Activated naive CD8-positive, alpha-beta T cell (primary cell): Measurements from ENCODE around the gene VEZF1.

Experiments
- H3K27ac Mint-ChIP-seq: one replicate; pipeline ENCODE4 v1.8.0; 2021; ENCODE audit warnings: mixed read lengths
- H3K27me3 Mint-ChIP-seq: one replicate; pipeline ENCODE4 v1.8.0; 2021; ENCODE audit warnings: mixed read lengths
- H3K36me3 Mint-ChIP-seq: one replicate; pipeline ENCODE4 v1.8.0; 2021; ENCODE audit warnings: mixed read lengths
- H3K4me1 Mint-ChIP-seq: one replicate; pipeline ENCODE4 v1.8.0; 2021; ENCODE audit warnings: low read depth, mixed read lengths
- H3K4me3 Mint-ChIP-seq: one replicate; pipeline ENCODE4 v1.8.0; 2021; ENCODE audit warnings: mild to moderate bottlenecking, mixed read lengths
- H3K9me3 Mint-ChIP-seq: one replicate; pipeline ENCODE4 v1.8.0; 2021; ENCODE audit warnings: low read depth, mixed read lengths

The VEZF1 gene

GRCh38 chr17:57940653-57941329 is 47.3 kb downstream of the VEZF1 start:
- peaks cover 20% of the 10 kb centered on the region for H3K4me1 Mint-ChIP-seq
- H3K27me3 Mint-ChIP-seq, result peaks cover 1% of the 10 kb centered on the region
- no peaks in the 10 kb centered on the region for H3K36me3 Mint-ChIP-seq
- no peak overlapping the region for H3K27ac Mint-ChIP-seq
- H3K9me3 Mint-ChIP-seq, result no peaks in the 10 kb centered on the region
- no peak overlapping the region for H3K4me3 Mint-ChIP-seq

- no peaks in the 10 kb centered on the region for H3K36me3 Mint-ChIP-seq
- peaks cover 20% of the 10 kb centered on the region for H3K4me1 Mint-ChIP-seq
- no peak overlapping the region for H3K27ac Mint-ChIP-seq
- H3K27me3 Mint-ChIP-seq, result peaks cover 1% of the 10 kb centered on the region
- H3K9me3 Mint-ChIP-seq, result no peaks in the 10 kb centered on the region
- H3K4me3 Mint-ChIP-seq, result no peak overlapping the region
Measured at GRCh38 chr17:57940231-57940630, 47.8 kb downstream of the VEZF1 start.

- H3K27me3 Mint-ChIP-seq, result peaks cover 1% of the 10 kb centered on the region
- H3K4me1 Mint-ChIP-seq, result peaks cover 20% of the 10 kb centered on the region
- H3K9me3 Mint-ChIP-seq, result no peaks in the 10 kb centered on the region
- no peaks in the 10 kb centered on the region for H3K36me3 Mint-ChIP-seq
- H3K4me3 Mint-ChIP-seq, result no peak overlapping the region
- H3K27ac Mint-ChIP-seq, result no peak overlapping the region
Measured at GRCh38 chr17:57939797-57940196, 48.3 kb downstream of the VEZF1 start.

- H3K4me1 Mint-ChIP-seq, result peaks cover 20% of the 10 kb centered on the region
Measured at GRCh38 chr17:57938061-57938502, 50.0 kb downstream of the VEZF1 start.

GRCh38 chr17:57937492-57937891 is 50.6 kb downstream of the VEZF1 start:
- no peaks in the 10 kb centered on the region for H3K27me3 Mint-ChIP-seq
- no peak overlapping the region for H3K27ac Mint-ChIP-seq
- H3K36me3 Mint-ChIP-seq, result no peaks in the 10 kb centered on the region
- H3K4me1 Mint-ChIP-seq, result peaks cover 20% of the 10 kb centered on the region
- no peaks in the 10 kb centered on the region for H3K9me3 Mint-ChIP-seq
- H3K4me3 Mint-ChIP-seq, result no peak overlapping the region

More at GRCh38 chr17:57938061-57938502, 50.0 kb downstream of the VEZF1 start:
- Mint-ChIP-seq H3K4me3 (no peak overlapping the region), H3K27me3 (no peaks in the 10 kb centered on the region), H3K36me3 (no peaks in the 10 kb centered on the region), H3K27ac (no peak overlapping the region), H3K9me3 (no peaks in the 10 kb centered on the region)

GRCh38 chr17:57935833-57936807 is 51.9 kb downstream of the VEZF1 start:
- no peaks in the 10 kb centered on the region for H3K36me3 Mint-ChIP-seq
- no peaks in the 10 kb centered on the region for H3K27me3 Mint-ChIP-seq
- peaks cover 17% of the 10 kb centered on the region for H3K4me1 Mint-ChIP-seq
- H3K27ac Mint-ChIP-seq, result no peak overlapping the region
- H3K9me3 Mint-ChIP-seq, result no peaks in the 10 kb centered on the region
- H3K4me3 Mint-ChIP-seq, result no peak overlapping the region

DNA sequence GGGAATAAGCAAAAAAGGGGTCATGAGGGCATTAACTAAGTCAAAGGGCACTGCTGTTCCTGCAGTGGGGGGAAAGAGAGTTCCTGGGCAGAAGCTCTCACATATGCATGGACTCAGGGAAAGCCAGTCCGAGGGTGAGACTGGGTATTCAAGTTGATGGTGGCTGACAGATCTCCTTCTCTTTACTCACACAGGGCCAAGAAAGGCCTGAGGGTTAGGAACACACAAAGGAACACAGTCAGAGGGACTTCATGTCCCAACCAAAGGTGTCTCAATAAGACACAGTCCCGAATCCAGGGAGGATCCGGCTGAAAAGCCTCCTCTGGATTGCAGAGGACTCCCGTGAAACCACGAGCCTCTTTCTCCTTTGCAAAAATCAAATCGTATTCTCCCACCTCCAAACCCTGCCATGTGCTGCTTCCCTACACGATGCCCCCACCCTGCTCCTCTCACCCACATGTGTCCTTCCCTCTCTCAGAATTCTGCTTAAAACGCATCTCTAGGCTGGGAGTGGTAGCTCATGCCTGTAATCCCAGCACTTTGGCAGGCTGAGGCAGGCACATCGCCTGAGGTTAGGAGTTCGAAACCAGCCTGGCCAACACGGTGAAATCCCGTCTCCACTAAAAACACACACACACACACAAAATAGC is 56.4 kb downstream of the VEZF1 start:
- Mint-ChIP-seq H3K27ac (no peak overlapping the region), H3K4me1 (no peaks in the 10 kb centered on the region), H3K4me3 (no peak overlapping the region), H3K36me3 (no peaks in the 10 kb centered on the region), H3K27me3 (peaks cover 3% of the 10 kb centered on the region), H3K9me3 (no peaks in the 10 kb centered on the region)

- Mint-ChIP-seq H3K4me3 (no peak overlapping the region), H3K36me3 (no peaks in the 10 kb centered on the region), H3K4me1 (no peaks in the 10 kb centered on the region), H3K9me3 (no peaks in the 10 kb centered on the region), H3K27me3 (peaks cover 3% of the 10 kb centered on the region), H3K27ac (no peak overlapping the region)
Measured at GRCh38 chr17:57930239-57930638, 57.8 kb downstream of the VEZF1 start.

GRCh38 chr17:57929386-57929785 is 58.7 kb downstream of the VEZF1 start:
- H3K4me3 Mint-ChIP-seq, result no peak overlapping the region
- H3K36me3 Mint-ChIP-seq, result no peaks in the 10 kb centered on the region
- H3K27ac Mint-ChIP-seq, result no peak overlapping the region

DNA sequence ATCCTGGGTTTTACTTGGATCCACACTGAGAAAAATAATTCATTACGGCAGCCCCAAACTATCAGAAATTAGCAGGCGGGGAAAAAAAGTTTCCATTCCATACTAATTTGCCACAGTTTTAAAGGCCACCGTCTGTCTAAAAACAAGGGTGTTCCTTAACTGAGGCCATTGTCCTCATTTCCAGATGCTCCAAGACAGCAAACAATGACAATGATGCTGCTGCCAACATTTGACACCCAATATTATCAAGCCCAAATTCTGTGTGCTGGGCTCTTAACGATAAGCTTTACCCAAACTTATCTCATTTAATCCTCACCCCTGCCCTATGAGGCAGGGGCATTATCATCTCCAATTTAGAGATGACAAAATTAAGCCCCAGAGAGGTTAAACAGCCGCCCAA is 59.1 kb downstream of the VEZF1 start:
- H3K36me3 Mint-ChIP-seq, result no peaks in the 10 kb centered on the region
- H3K4me3 Mint-ChIP-seq, result no peak overlapping the region
- no peaks in the 10 kb centered on the region for H3K9me3 Mint-ChIP-seq
- no peaks in the 10 kb centered on the region for H3K4me1 Mint-ChIP-seq
- H3K27ac Mint-ChIP-seq, result no peak overlapping the region
- H3K27me3 Mint-ChIP-seq, result peaks cover 3% of the 10 kb centered on the region

More at GRCh38 chr17:57929386-57929785, 58.7 kb downstream of the VEZF1 start:
- Mint-ChIP-seq H3K9me3 (no peaks in the 10 kb centered on the region), H3K27me3 (peaks cover 3% of the 10 kb centered on the region), H3K4me1 (no peaks in the 10 kb centered on the region)

DNA sequence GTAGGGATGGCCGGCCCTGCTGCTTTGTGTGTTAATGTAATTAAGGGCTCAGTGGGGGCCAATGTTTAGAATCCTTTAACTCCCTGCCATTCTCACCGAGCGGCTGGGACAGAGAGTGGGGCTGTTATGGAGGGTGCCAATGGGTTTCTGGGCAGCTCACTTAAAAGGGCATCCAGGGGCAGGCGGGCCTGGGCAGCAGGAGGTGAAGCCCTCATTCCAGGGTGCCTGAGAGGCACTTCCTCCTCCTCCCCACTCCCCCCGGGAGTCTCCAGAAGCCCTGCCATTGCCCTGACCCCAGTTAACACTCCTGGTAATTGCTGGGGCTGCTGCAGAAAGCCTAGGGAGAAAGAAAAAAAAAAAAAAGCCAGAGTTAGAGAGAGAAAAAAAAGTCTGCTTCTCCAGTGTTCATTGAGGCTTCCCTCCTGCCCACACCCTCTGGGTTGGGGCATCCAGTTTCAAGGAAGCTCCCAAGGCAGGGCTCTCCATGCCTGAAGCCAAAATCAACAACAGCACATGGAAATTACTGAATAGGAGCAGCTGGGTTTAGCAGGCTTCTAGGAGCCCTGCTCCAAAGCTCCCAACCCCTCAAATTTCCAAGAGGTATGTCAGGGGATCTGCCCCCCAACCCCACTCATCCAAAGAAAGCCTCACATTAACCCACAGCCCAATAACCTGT is 60.9 kb downstream of the VEZF1 start:
- peaks cover 3% of the 10 kb centered on the region for H3K27me3 Mint-ChIP-seq

GRCh38 chr17:57926723-57927047 is 61.4 kb downstream of the VEZF1 start:
- H3K9me3 Mint-ChIP-seq, result no peaks in the 10 kb centered on the region
- peaks cover 3% of the 10 kb centered on the region for H3K27me3 Mint-ChIP-seq
- H3K4me3 Mint-ChIP-seq, result no peak overlapping the region
- H3K27ac Mint-ChIP-seq, result no peak overlapping the region
- H3K36me3 Mint-ChIP-seq, result no peaks in the 10 kb centered on the region
- no peaks in the 10 kb centered on the region for H3K4me1 Mint-ChIP-seq

More for the DNA sequence above, 60.9 kb downstream of the VEZF1 start:
- no peak overlapping the region for H3K27ac Mint-ChIP-seq
- H3K4me3 Mint-ChIP-seq, result no peak overlapping the region
- H3K36me3 Mint-ChIP-seq, result no peaks in the 10 kb centered on the region
- no peaks in the 10 kb centered on the region for H3K4me1 Mint-ChIP-seq
- H3K9me3 Mint-ChIP-seq, result no peaks in the 10 kb centered on the region

GRCh38 chr17:57925361-57925990 is 62.6 kb downstream of the VEZF1 start:
- H3K27ac Mint-ChIP-seq, result no peak overlapping the region
- H3K4me3 Mint-ChIP-seq, result no peak overlapping the region
- H3K9me3 Mint-ChIP-seq, result no peaks in the 10 kb centered on the region
- no peaks in the 10 kb centered on the region for H3K4me1 Mint-ChIP-seq
- H3K27me3 Mint-ChIP-seq, result peaks cover 3% of the 10 kb centered on the region
- H3K36me3 Mint-ChIP-seq, result no peaks in the 10 kb centered on the region

DNA sequence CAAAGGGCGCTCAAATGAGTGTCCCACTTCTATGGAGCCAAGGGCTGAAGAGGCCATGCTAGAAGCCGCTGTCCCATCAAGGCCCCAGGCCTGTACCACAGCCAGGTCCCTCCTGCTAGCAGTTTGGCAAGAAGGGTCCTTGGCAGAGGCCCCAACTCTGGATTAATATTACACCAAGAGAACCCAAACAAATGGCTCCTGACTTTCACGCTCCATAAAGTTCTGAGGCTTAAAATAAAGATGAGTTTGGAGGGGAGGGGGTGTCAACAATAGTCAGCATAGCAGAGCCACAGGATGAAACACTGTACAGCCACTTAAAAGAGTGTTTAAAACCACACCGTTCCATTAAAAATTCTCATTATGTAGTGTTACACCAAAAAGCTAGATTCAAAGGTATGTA is 63.4 kb downstream of the VEZF1 start:
- Mint-ChIP-seq H3K9me3 (no peaks in the 10 kb centered on the region), H3K27me3 (peaks cover 3% of the 10 kb centered on the region), H3K4me3 (no peak overlapping the region), H3K4me1 (no peaks in the 10 kb centered on the region), H3K36me3 (no peaks in the 10 kb centered on the region), H3K27ac (no peak overlapping the region)
